HEK293 (cell line): ENCODE measurements around the gene PIGB.

ENCODE experiments used
- CTCF ChIA-PET: fragments of 350-600 bp; formaldehyde crosslinking; extraction: SDS; loops from one replicate; lab custom pipeline; 2021; ENCODE audit warnings: antibody characterized with exemption; lab: Yijun Ruan, JAX
- POLR2A ChIA-PET: fragments of 300-600 bp; formaldehyde crosslinking; extraction: SDS; loops from one replicate; lab custom pipeline; 2020; ENCODE audit warnings: antibody characterized with exemption, inconsistent platforms; lab: Yijun Ruan, JAX
- H3K27ac ChIP-seq: fragments of 200-500 bp; sonication (Bioruptor generic); 2 replicates; pipeline ENCODE4 v1.5.1; 2014; ENCODE audit warnings: low read depth, low read length, control low read depth, inconsistent platforms; ENCODE audit errors: extremely low read depth
- H3K36me3 ChIP-seq, 2 experiments: fragments of 200-500 bp in 1 of 2; sonication (Bioruptor generic) in 1 of 2; 1 replicate in 1 of 2; 2 replicates in 1 of 2; pipeline ENCODE4 v1.5.1; 2014 to 2017; ENCODE audit warnings: inconsistent platforms in 2 of 2, low read length in 2 of 2; ENCODE audit not compliant: control insufficient read depth in 2 of 2, insufficient read depth in 1 of 2
- H3K4me1 ChIP-seq: fragments of 200-500 bp; sonication (Bioruptor generic); 2 replicates; pipeline ENCODE4 v1.5.1; 2014; ENCODE audit warnings: mild to moderate bottlenecking, low read length, inconsistent platforms; ENCODE audit not compliant: control insufficient read depth, insufficient read depth
- H3K4me3 ChIP-seq: 2 replicates; pipeline ENCODE4 v1.5.1; 2011; ENCODE audit warnings: low read depth, mild to moderate bottlenecking, control low read depth, low read length, moderate library complexity
- H3K9me3 ChIP-seq: fragments of 200-500 bp; sonication (Bioruptor generic); 2 replicates; pipeline ENCODE4 v1.5.1; 2014; ENCODE audit warnings: low read depth, low read length, inconsistent platforms; ENCODE audit not compliant: control insufficient read depth, insufficient read depth
- CTCF ChIP-seq: fragments of 450-650 bp; formaldehyde crosslinking; IDR thresholded peaks from 2 replicates; pipeline ENCODE4 v1.5.1; 2016; ENCODE audit warnings: missing biosample characterization, missing genetic modification characterization
- ELK4 ChIP-seq: IDR thresholded peaks from 2 replicates; pipeline ENCODE4 v1.6.1; 2011; ENCODE audit warnings: mild to moderate bottlenecking, low read depth, low read length, borderline replicate concordance
- HOXC10 ChIP-seq: sonication (generic); formaldehyde crosslinking; IDR thresholded peaks from 2 replicates; pipeline ENCODE4 v1.8.1; 2023; ENCODE audit warnings: mild to moderate bottlenecking, missing genetic modification reagents
- MEIS1 ChIP-seq: sonication (generic); formaldehyde crosslinking; IDR thresholded peaks from 2 replicates; pipeline ENCODE4 v1.8.1; 2022; ENCODE audit warnings: missing genetic modification reagents, mild to moderate bottlenecking, borderline replicate concordance
- YY2 ChIP-seq: fragments of 450-650 bp; formaldehyde crosslinking; IDR thresholded peaks from 2 replicates; pipeline ENCODE4 v1.5.1; 2016; ENCODE audit warnings: missing biosample characterization, missing genetic modification characterization
- ZBTB6 ChIP-seq: fragments of 450-650 bp; formaldehyde crosslinking; IDR thresholded peaks from 2 replicates; pipeline ENCODE4 v1.5.1; 2017; ENCODE audit warnings: missing biosample characterization, missing genetic modification characterization
- ZBTB7A ChIP-seq: fragments of 450-650 bp; formaldehyde crosslinking; IDR thresholded peaks from 2 replicates; pipeline ENCODE4 v1.5.1; 2016; ENCODE audit warnings: low read depth, missing biosample characterization, missing genetic modification characterization
- ZNF148 ChIP-seq: fragments of 450-650 bp; formaldehyde crosslinking; IDR thresholded peaks from 2 replicates; pipeline ENCODE4 v1.5.0; 2017; ENCODE audit warnings: missing biosample characterization, missing genetic modification characterization, borderline replicate concordance
- ZNF302 ChIP-seq: fragments of 450-650 bp; formaldehyde crosslinking; IDR thresholded peaks from 2 replicates; pipeline ENCODE4 v1.5.1; 2016; ENCODE audit warnings: missing biosample characterization, missing genetic modification characterization, low read depth
- ZNF362 ChIP-seq: fragments of 450-650 bp; formaldehyde crosslinking; IDR thresholded peaks from 2 replicates; pipeline ENCODE4 v1.5.1; 2016; ENCODE audit warnings: missing biosample characterization, missing genetic modification characterization
- ZNF426 ChIP-seq: fragments of 450-650 bp; formaldehyde crosslinking; IDR thresholded peaks from 2 replicates; pipeline ENCODE4 v1.5.1; 2017; ENCODE audit warnings: missing biosample characterization, missing genetic modification characterization, mild to moderate bottlenecking, inconsistent platforms, moderate library complexity
- ZNF518A ChIP-seq: fragments of 450-650 bp; formaldehyde crosslinking; conservative IDR thresholded peaks from 2 replicates; pipeline ENCODE4 v1.5.1; 2016; ENCODE audit warnings: low read depth, missing biosample characterization, missing genetic modification characterization
- ZNF529 ChIP-seq: fragments of 450-650 bp; formaldehyde crosslinking; IDR thresholded peaks from 2 replicates; pipeline ENCODE4 v1.5.1; 2017; ENCODE audit warnings: missing genetic modification characterization, missing biosample characterization; ENCODE audit not compliant: insufficient replicate concordance
- ZNF549 ChIP-seq: fragments of 450-650 bp; IDR thresholded peaks from 2 replicates; pipeline ENCODE4 v1.5.1; 2018; ENCODE audit warnings: missing biosample characterization, missing genetic modification characterization, mild to moderate bottlenecking, inconsistent platforms, moderate library complexity
- ZNF692 ChIP-seq: fragments of 450-650 bp; formaldehyde crosslinking; IDR thresholded peaks from 2 replicates; pipeline ENCODE4 v1.5.1; 2016; ENCODE audit warnings: missing biosample characterization, missing genetic modification characterization
- ZNF76 ChIP-seq: fragments of 450-650 bp; formaldehyde crosslinking; IDR thresholded peaks from 2 replicates; pipeline ENCODE4; 2016; ENCODE audit warnings: low read depth, missing biosample characterization, missing genetic modification characterization, borderline replicate concordance

Gene PIGB

GRCh38 chr15:55289011-55289745 lies 29.8 kb upstream of the PIGB start (continued):
- no peak for TF ChIP-seq HOXC10 (CRISPR knock-in tag)
- TF ChIP-seq ZNF529 (tag by site-specific recombination), result no peak
- no peak for TF ChIP-seq ZNF518A (tag by site-specific recombination)
- no peak for TF ChIP-seq ZNF549 (tag by site-specific recombination)
- no peak for TF ChIP-seq YY2
- TF ChIP-seq ELK4, result no peak
- no peak for TF ChIP-seq ZNF302
- no peak for TF ChIP-seq ZNF76

GRCh38 chr15:55289746-55290527 lies 29.1 kb upstream of the PIGB start, which contains the start of gene RAB27A:
RAB27A (minus strand) TSS chr15:55289813; CDS start chr15:55234934, 54,879 bp downstream.
- peak within 1 kb of the TSS; percentile 70 for H3K4me3 ChIP-seq
- POLR2A ChIA-PET, result no interaction called here
- CTCF ChIA-PET, result interaction anchor here (1.7 kb wide), 1 partner anchor 73 kb away, joined by 13 read pairs; no protein-coding TSS in a partner anchor
- peak within 1 kb of the TSS; percentile 76; the same call in 1 of the 2 replicates for H3K27ac ChIP-seq
- H3K9me3 ChIP-seq, result no peaks in the 10 kb centered on the region
- no peaks in the 10 kb centered on the region for H3K36me3 ChIP-seq
- H3K4me1 ChIP-seq, result peaks cover 2% of the 10 kb centered on the region; the same call in 1 of the 2 replicates
- TF ChIP-seq ZBTB6 (no peak), ZBTB7A (tag by site-specific recombination) (no peak), ZNF362 (tag by site-specific recombination) (no peak), ZNF148 (tag by site-specific recombination) (no peak), MEIS1 (CRISPR knock-in tag) (no peak), ZNF426 (tag by site-specific recombination) (no peak), ZNF692 (tag by site-specific recombination) (peak; percentile 69; the same call in 1 of the 2 replicates), CTCF (tag by site-specific recombination) (no peak)
